WTC11 (cell line): Measurements from ENCODE around the gene MARCHF10.

Experiments used
- CTCF ChIP-seq: fragments of 200-600 bp; IDR thresholded peaks from 2 replicates; pipeline ENCODE4 v1.8.0; 2022; ENCODE audit warnings: antibody characterized with exemption
- GABPB1 ChIP-seq: sonication (generic); formaldehyde crosslinking; IDR thresholded peaks from 2 replicates; pipeline ENCODE4 v1.8.1; 2023; ENCODE audit warnings: mild to moderate bottlenecking, missing genetic modification reagents

- TF ChIP-seq GABPB1 (CRISPR knock-in tag) (no peak), CTCF (no peak)
Measured at GRCh38 chr17:62692159-62692651, 115.9 kb downstream of the MARCHF10 start.
